M059J (cell line): ENCODE measurements around the gene SFT2D2. TPM values are rescaled to one million over a fixed set of nuclear protein-coding genes. Genes with fewer than 3 reads are reported as not detected.

Experiments
- DNase-seq: peaks from one replicate; pipeline ENCODE4 v3.0.0-alpha.2; 2012; ENCODE audit warnings: low read depth
- total RNA-seq: library from RNA; depleted of rRNA; stranded (reverse); fragments of >200 nt; shearing (Covaris generic); gene quantifications from 2 replicates; pipeline ENCODE4 v1.2.3, GENCODE V29; 2014

The SFT2D2 gene
- total RNA-seq, 1 experiment from 2014 or later, result 49.0 TPM

GRCh38 chr1:168265596-168265995 is 39.8 kb downstream of the SFT2D2 start:
- DNase-seq, result peak; percentile 68

GRCh38 chr1:168266644-168267186 is 40.9 kb downstream of the SFT2D2 start:
- peak; percentile 85 for DNase-seq

- DNase-seq, result no peak
Observed at GRCh38 chr1:168271636-168272035, 45.8 kb downstream of the SFT2D2 start.

GRCh38 chr1:168273575-168273974 is 47.8 kb downstream of the SFT2D2 start:
- DNase-seq, result peak; percentile 8

GRCh38 chr1:168279253-168279652 is 53.4 kb downstream of the SFT2D2 start:
- DNase-seq, result no peak

GRCh38 chr1:168280296-168280927 is 54.6 kb downstream of the SFT2D2 start, which contains the start of gene TBX19:
Gene TBX19 (plus strand): TSS chr1:168280877. CDS start chr1:168281091, 214 bp downstream.
- DNase-seq, result no peak

- no peak for DNase-seq
Observed at GRCh38 chr1:168281603-168282325, 56.0 kb downstream of the SFT2D2 start.

- DNase-seq, result peak; percentile 85
Observed at GRCh38 chr1:168285521-168285790, 59.7 kb downstream of the SFT2D2 start.

GRCh38 chr1:168285971-168286927 is 60.4 kb downstream of the SFT2D2 start:
- DNase-seq, result no peak

- DNase-seq, result peak; percentile 84
Observed at GRCh38 chr1:168287237-168287664, 61.4 kb downstream of the SFT2D2 start.

- peak; percentile 39 for DNase-seq
Observed at GRCh38 chr1:168288311-168289052, 62.7 kb downstream of the SFT2D2 start.

GRCh38 chr1:168291222-168291837 is 65.5 kb downstream of the SFT2D2 start:
- no peak for DNase-seq

- no peak for DNase-seq
Observed at GRCh38 chr1:168293356-168293755, 67.6 kb downstream of the SFT2D2 start.

GRCh38 chr1:168295411-168296114 is 69.8 kb downstream of the SFT2D2 start:
- DNase-seq, result no peak

GRCh38 chr1:168297019-168297730 is 71.4 kb downstream of the SFT2D2 start:
- no peak for DNase-seq

GRCh38 chr1:168298446-168298845 is 72.6 kb downstream of the SFT2D2 start:
- DNase-seq, result no peak

- peak; percentile 47 for DNase-seq
Observed at GRCh38 chr1:168300626-168301025, 74.8 kb downstream of the SFT2D2 start.

- peak; percentile 98 for DNase-seq
Observed at GRCh38 chr1:168301664-168302320, 76.0 kb downstream of the SFT2D2 start.
